Measurements from ENCODE around the gene ANKK1.

ANKK1 gene

DNA sequence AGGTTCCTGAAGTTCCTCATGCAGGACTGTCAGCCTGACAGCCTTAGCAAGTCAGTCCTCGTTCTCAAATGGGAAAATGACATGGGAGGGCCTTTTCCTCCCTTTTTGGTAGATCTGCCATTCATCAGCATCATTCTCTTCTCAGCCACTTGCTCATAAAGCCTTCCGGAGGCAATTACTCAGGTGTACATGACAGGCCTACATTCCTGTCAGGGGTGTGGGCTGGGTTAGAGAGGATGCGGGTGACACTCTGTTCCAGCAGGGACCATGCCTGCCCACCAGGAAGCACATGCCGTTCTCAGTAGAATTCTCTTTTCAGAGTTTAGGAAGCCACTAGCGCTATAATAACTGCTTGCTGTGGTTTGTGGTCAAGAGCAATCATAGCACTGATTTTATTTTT lies 24.2 kb upstream of the ANKK1 start:
- H3K4me1 ChIP-seq (ENCODE audit: control insufficient read depth in 1 of 2, insufficient read depth in 1 of 2, low read depth in 1 of 2, low read length in 1 of 2): no peaks in the 10 kb centered on the region
- no peak overlapping the region for H3K27ac ChIP-seq
- no peak overlapping the region for H3K4me3 ChIP-seq (ENCODE audit: low read depth in 1 of 2, low read length in 1 of 2)
- H3K36me3 ChIP-seq: no peaks in the 10 kb centered on the region
- peaks cover 3% of the 10 kb centered on the region for H3K27me3 ChIP-seq
- H3K9me3 ChIP-seq: no peaks in the 10 kb centered on the region
- TF ChIP-seq, protein P1, sequence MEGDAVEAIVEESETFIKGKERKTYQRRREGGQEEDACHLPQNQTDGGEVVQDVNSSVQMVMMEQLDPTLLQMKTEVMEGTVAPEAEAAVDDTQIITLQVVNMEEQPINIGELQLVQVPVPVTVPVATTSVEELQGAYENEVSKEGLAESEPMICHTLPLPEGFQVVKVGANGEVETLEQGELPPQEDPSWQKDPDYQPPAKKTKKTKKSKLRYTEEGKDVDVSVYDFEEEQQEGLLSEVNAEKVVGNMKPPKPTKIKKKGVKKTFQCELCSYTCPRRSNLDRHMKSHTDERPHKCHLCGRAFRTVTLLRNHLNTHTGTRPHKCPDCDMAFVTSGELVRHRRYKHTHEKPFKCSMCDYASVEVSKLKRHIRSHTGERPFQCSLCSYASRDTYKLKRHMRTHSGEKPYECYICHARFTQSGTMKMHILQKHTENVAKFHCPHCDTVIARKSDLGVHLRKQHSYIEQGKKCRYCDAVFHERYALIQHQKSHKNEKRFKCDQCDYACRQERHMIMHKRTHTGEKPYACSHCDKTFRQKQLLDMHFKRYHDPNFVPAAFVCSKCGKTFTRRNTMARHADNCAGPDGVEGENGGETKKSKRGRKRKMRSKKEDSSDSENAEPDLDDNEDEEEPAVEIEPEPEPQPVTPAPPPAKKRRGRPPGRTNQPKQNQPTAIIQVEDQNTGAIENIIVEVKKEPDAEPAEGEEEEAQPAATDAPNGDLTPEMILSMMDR (IDR thresholded peaks at IDR 0.05): no peak

DNA sequence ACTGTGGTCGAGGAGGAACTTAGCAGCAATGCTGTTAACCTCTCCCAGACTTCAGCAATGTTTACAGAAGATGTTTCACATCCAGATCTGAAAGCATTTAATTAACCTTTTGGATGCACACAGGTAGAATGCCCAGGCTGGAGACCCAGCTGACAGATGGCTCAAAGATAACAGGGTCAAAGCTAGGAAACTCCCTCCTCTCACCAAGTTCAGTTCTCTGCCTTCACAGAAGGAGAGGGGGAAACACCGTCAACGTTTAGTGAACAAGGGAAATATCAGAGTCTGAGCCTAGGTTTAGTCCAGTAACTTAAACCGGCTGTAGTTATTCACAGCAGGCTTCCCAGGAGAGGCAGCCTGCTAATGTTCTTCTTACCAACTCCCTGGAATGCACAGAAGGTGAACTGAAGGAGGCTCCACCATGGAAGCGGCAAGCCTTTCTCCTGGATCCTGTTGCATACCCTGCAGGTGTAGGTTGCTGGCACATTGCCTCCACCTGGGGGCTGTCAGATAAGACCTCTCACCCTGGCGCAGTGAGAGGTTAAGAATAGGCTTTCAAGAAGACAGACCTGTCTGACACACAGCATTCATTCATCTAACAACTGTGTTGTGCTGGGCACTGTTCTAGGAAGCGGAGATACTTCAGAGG lies 23.5 kb upstream of the ANKK1 start:
- TF ChIP-seq, protein P1 (IDR thresholded peaks at IDR 0.05): no peak
- Histone ChIP-seq H3K36me3 (no peaks in the 10 kb centered on the region), H3K27ac (no peak overlapping the region), H3K4me3 (ENCODE audit: low read depth in 1 of 2, low read length in 1 of 2) (no peak overlapping the region), H3K9me3 (no peaks in the 10 kb centered on the region), H3K4me1 (ENCODE audit: control insufficient read depth in 1 of 2, insufficient read depth in 1 of 2, low read depth in 1 of 2, low read length in 1 of 2) (no peaks in the 10 kb centered on the region), H3K27me3 (peaks cover 3% of the 10 kb centered on the region)

DNA sequence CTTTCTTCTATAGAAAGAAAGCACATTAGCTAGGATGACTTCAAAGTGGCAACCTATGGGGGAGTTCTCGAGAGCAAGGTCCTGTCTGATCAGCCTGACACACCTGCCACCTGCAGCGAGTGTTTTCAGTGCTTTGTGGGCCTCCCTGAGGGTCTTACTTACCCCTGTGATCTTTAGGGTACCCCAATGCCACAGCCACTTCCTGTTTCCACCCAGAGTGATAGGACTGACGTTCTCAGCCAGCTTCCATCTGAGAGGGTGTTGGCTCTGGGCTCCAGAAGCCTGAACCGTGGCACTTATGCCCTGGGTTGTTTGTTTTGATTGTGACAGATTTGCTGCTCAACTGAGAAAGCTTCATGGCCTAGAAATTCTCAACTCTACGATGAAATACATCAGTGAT lies 21.7 kb upstream of the ANKK1 start:
- Histone ChIP-seq H3K4me3 (ENCODE audit: low read depth in 1 of 2, low read length in 1 of 2) (no peak overlapping the region), H3K9me3 (no peaks in the 10 kb centered on the region), H3K36me3 (no peaks in the 10 kb centered on the region), H3K27me3 (peaks cover 3% of the 10 kb centered on the region), H3K27ac (no peak overlapping the region), H3K4me1 (ENCODE audit: control insufficient read depth in 1 of 2, insufficient read depth in 1 of 2, low read depth in 1 of 2, low read length in 1 of 2) (no peaks in the 10 kb centered on the region)
- TF ChIP-seq, protein P1 (IDR thresholded peaks at IDR 0.05): no peak

DNA sequence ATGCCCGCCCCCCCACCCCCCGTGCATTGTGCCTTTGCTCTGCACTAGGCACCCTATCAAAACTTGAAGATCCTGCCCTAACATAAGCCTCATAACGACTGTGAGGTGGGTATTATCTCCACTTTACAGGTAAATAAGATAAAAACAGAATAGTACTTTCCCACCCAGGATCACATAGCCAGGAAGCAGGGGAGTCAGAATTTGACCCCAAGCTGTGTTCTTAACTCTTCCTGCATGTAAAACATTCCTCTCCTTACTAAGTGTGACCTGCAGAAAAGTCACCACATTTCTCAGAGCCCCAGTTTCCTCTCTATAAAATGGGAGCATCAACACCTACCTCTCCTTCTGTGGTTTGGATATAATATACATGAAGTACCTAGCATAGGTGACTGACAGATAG lies 18.2 kb upstream of the ANKK1 start:
- TF ChIP-seq, protein P1 (IDR thresholded peaks at IDR 0.05): no peak
- Histone ChIP-seq H3K27ac (no peak overlapping the region), H3K9me3 (no peaks in the 10 kb centered on the region), H3K4me3 (ENCODE audit: low read depth in 1 of 2, low read length in 1 of 2) (no peak overlapping the region), H3K27me3 (no peaks in the 10 kb centered on the region), H3K36me3 (no peaks in the 10 kb centered on the region), H3K4me1 (ENCODE audit: control insufficient read depth in 1 of 2, insufficient read depth in 1 of 2, low read depth in 1 of 2, low read length in 1 of 2) (no peaks in the 10 kb centered on the region)

DNA sequence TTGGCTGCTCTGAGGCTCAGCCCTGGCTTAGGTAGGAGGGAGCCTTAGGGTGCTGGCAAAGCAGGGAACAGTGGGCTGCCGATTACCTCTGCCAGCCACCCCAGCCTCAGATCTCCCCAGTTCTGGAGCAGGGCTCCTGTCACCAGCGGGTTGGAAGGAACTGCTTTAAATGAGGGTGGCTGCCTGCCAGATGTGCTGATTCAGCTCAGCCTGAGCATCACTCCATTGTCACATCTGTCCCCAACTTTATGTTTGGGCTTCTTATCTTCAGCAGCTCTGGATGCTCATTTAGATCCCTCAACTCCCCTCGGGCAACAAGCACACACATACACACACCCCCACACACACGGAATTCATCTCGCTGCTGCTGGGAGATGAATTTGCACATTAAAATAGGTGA lies 16.9 kb upstream of the ANKK1 start:
- no peaks in the 10 kb centered on the region for H3K9me3 ChIP-seq
- H3K36me3 ChIP-seq: no peaks in the 10 kb centered on the region
- H3K27me3 ChIP-seq: no peaks in the 10 kb centered on the region
- no peaks in the 10 kb centered on the region for H3K4me1 ChIP-seq (ENCODE audit: control insufficient read depth in 1 of 2, insufficient read depth in 1 of 2, low read depth in 1 of 2, low read length in 1 of 2)
- TF ChIP-seq, protein P1 (IDR thresholded peaks at IDR 0.05): no peak
- H3K27ac ChIP-seq: no peak overlapping the region
- no peak overlapping the region for H3K4me3 ChIP-seq (ENCODE audit: low read depth in 1 of 2, low read length in 1 of 2)
